Calu3 (cell line): ENCODE results near the gene HSF2. TPM values are rescaled to one million over a fixed set of nuclear protein-coding genes. Genes with fewer than 3 reads are reported as not detected.

ENCODE experiments used
- BruUV-seq: library from RNA; stranded (reverse); fragments of 400-500 nt; replicated peaks from 2 replicates; lab custom pipeline; 2021; lab: Mats Ljungman, UMichigan
- CTCF ChIA-PET: fragments of 300-600 bp; sonication (Branson Sonifier 250); formaldehyde crosslinking; loops from one replicate; lab custom pipeline; 2022; ENCODE audit warnings: antibody characterized with exemption; lab: Charles Lee
- DNase-seq: peaks from one replicate; pipeline ENCODE4 v3.0.0; 2022
- H3K27ac Mint-ChIP-seq: one replicate; pipeline ENCODE4 v1.8.0; 2022; ENCODE audit warnings: mixed read lengths; ENCODE audit not compliant: unreplicated experiment
- H3K27me3 Mint-ChIP-seq: one replicate; pipeline ENCODE4 v1.8.0; 2022; ENCODE audit warnings: mixed read lengths; ENCODE audit not compliant: unreplicated experiment
- H3K36me3 Mint-ChIP-seq: one replicate; pipeline ENCODE4 v1.8.0; 2022; ENCODE audit warnings: mild to moderate bottlenecking, moderate library complexity, mixed read lengths; ENCODE audit not compliant: insufficient read depth, unreplicated experiment
- H3K4me1 Mint-ChIP-seq: one replicate; pipeline ENCODE4 v1.8.0; 2022; ENCODE audit warnings: mild to moderate bottlenecking, low read depth, mixed read lengths; ENCODE audit not compliant: unreplicated experiment
- H3K4me3 Mint-ChIP-seq: one replicate; pipeline ENCODE4 v1.8.0; 2022; ENCODE audit warnings: mild to moderate bottlenecking, low read depth, moderate library complexity, mixed read lengths; ENCODE audit not compliant: unreplicated experiment
- H3K9me3 Mint-ChIP-seq: one replicate; pipeline ENCODE4 v1.8.0; 2022; ENCODE audit warnings: low read depth, mixed read lengths; ENCODE audit not compliant: unreplicated experiment
- CTCF ChIP-seq: fragments of 200-600 bp; IDR thresholded peaks from one replicate; pipeline ENCODE4 v1.8.0; 2022; ENCODE audit warnings: antibody characterized with exemption; ENCODE audit not compliant: unreplicated experiment
- intact Hi-C: fragments of 100-400 bp; cut with micrococcal nuclease; formaldehyde crosslinking; loops from one replicate; pipeline ENCODE4 v1.10.0; 2022; ENCODE audit not compliant: unreplicated experiment
- total RNA-seq: library from RNA; stranded (reverse); gene quantifications from 2 replicates; pipeline ENCODE4 v1.2.3, GENCODE V29; 2022

HSF2 gene
- total RNA-seq, 1 experiment from 2014 or later, result 10.6 TPM

- Mint-ChIP-seq H3K4me1 (no peaks in the 10 kb centered on the region), H3K4me3 (peak within 1 kb of the TSS; percentile 94), H3K36me3 (peaks cover 38% of the 10 kb centered on the region), H3K9me3 (no peaks in the 10 kb centered on the region), H3K27me3 (no peaks in the 10 kb centered on the region), H3K27ac (peak within 1 kb of the TSS; percentile 96)
- no peak for TF ChIP-seq CTCF
- BruUV-seq, result TSS peak; percentile 69
- peak; percentile 88 for DNase-seq
- CTCF ChIA-PET, result interaction anchor here (0.8 kb wide), 1 partner anchor 358 kb away, joined by 6 read pairs; no protein-coding TSS in a partner anchor
- intact Hi-C loops, result loop anchor here (2.0 to 10.0 kb wide), 2 partner anchors 91 to 133 kb away; no protein-coding TSS in a partner anchor
Measured at GRCh38 chr6:122471107-122472021, 71.9 kb downstream of the HSF2 start, which contains the start of gene SERINC1. TSS of gene SERINC1 (minus strand) at chr6:122471807. CDS start at chr6:122471737, 70 bp downstream.

GRCh38 chr6:122472022-122472340 is 72.5 kb downstream of the HSF2 start:
- intact Hi-C loops, result loop anchor here (10.0 kb wide), 1 partner anchor 133 kb away; no protein-coding TSS in a partner anchor
- Mint-ChIP-seq H3K9me3 (no peaks in the 10 kb centered on the region), H3K4me1 (no peaks in the 10 kb centered on the region), H3K36me3 (peaks cover 35% of the 10 kb centered on the region), H3K27me3 (no peaks in the 10 kb centered on the region), H3K27ac (peak overlapping the region; percentile 96), H3K4me3 (peak overlapping the region; percentile 94)
- DNase-seq, result no peak
- CTCF ChIA-PET, result no interaction called here
- BruUV-seq, result no TSS peak
- no peak for TF ChIP-seq CTCF

- no peak for DNase-seq
- intact Hi-C loops, result loop anchor here (1.0 to 10.0 kb wide), 4 partner anchors 54 to 363 kb away; no protein-coding TSS in a partner anchor
- no TSS peak for BruUV-seq
Measured at GRCh38 chr6:122476131-122476530, 76.7 kb downstream of the HSF2 start.

GRCh38 chr6:122482750-122483080 is 83.3 kb downstream of the HSF2 start:
- no TSS peak for BruUV-seq
- Mint-ChIP-seq H3K9me3 (no peaks in the 10 kb centered on the region), H3K27me3 (no peaks in the 10 kb centered on the region), H3K4me3 (no peak overlapping the region), H3K27ac (no peak overlapping the region), H3K4me1 (no peaks in the 10 kb centered on the region), H3K36me3 (no peaks in the 10 kb centered on the region)
- intact Hi-C loops, result no loop called here
- no peak for DNase-seq
- TF ChIP-seq CTCF, result no peak
- CTCF ChIA-PET, result no interaction called here

More at GRCh38 chr6:122476131-122476530, 76.7 kb downstream of the HSF2 start:
- no peaks in the 10 kb centered on the region for H3K9me3 Mint-ChIP-seq
- H3K27ac Mint-ChIP-seq, result no peak overlapping the region
- CTCF ChIA-PET, result no interaction called here
- no peaks in the 10 kb centered on the region for H3K27me3 Mint-ChIP-seq
- H3K4me1 Mint-ChIP-seq, result no peaks in the 10 kb centered on the region
- peak; percentile 53 for TF ChIP-seq CTCF
- no peak overlapping the region for H3K4me3 Mint-ChIP-seq
- H3K36me3 Mint-ChIP-seq, result peaks cover 13% of the 10 kb centered on the region

Other genes starting within 250 kb of the HSF2 start
- 117 and 125 TPM in 2 replicates for gene SERINC1, start 72.2 kb downstream of the HSF2 start, total RNA-seq
- 11.8 and 17.2 TPM in 2 replicates for gene PKIB, start 210.8 kb downstream of the HSF2 start, total RNA-seq